ENCODE measurements around the gene CCDC136. TPM values are rescaled to one million over a fixed set of nuclear protein-coding genes. Genes with fewer than 3 reads are reported as not detected.

The CCDC136 gene
- total RNA-seq, 2 experiments from 2014 or later, result 11.7 to 33.5 TPM

DNA sequence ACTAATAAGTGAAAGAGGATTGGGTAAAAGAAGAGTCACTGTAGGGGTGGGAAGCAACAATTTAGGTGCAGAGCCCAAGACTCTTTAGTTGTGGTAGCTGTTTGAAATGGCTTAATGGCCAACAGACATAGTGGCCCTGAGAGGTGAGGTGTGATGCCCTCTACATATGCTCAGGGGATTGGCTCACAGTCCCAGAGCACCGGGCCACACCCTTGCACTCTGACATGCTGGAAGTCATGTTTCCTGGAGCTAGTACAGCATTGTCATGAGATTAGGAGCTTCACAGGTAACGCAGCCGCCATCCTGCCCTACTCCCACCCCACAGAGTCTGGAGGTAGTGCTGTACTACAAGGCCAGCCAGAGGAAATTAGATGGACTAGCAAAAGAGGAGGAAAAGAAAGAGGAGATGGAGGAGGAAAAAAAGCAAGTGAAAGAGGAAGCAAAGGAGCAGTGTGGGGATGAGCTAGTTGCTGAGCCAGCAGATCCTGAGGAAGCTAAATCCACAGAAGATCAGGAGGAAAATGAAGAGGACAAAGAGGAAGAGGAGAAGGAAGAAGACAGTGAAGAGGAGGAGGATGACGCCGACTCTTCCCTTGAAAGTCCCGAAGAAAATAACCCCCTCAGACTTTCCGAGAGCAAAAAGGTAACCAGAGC, 23.6 kb downstream of the CCDC136 start:
- Histone ChIP-seq H3K9me3 (ENCODE audit: low read length) (no peaks in the 10 kb centered on the region), H3K9me2 (ENCODE audit: insufficient read depth, low read length) (no peaks in the 10 kb centered on the region), H3K4me1 (ENCODE audit: insufficient read depth, low read length, poor library complexity, severe bottlenecking) (no peaks in the 10 kb centered on the region), H3K79me2 (ENCODE audit: insufficient read depth, low read depth, low read length) (no peaks in the 10 kb centered on the region), H3K4me2 (ENCODE audit: low read length) (no peak overlapping the region), H4K20me1 (ENCODE audit: insufficient read depth, low read length) (no peaks in the 10 kb centered on the region), H3K4me3 (ENCODE audit: low read depth, low read length, poor library complexity, severe bottlenecking) (no peak overlapping the region), H3K27ac (ENCODE audit: low read depth, low read length, poor library complexity, severe bottlenecking) (no peak overlapping the region), H2AFZ (ENCODE audit: low read length) (no peak overlapping the region), H3K36me3 (ENCODE audit: insufficient read depth, low read length) (no peaks in the 10 kb centered on the region)
- TF ChIP-seq, protein P1, sequence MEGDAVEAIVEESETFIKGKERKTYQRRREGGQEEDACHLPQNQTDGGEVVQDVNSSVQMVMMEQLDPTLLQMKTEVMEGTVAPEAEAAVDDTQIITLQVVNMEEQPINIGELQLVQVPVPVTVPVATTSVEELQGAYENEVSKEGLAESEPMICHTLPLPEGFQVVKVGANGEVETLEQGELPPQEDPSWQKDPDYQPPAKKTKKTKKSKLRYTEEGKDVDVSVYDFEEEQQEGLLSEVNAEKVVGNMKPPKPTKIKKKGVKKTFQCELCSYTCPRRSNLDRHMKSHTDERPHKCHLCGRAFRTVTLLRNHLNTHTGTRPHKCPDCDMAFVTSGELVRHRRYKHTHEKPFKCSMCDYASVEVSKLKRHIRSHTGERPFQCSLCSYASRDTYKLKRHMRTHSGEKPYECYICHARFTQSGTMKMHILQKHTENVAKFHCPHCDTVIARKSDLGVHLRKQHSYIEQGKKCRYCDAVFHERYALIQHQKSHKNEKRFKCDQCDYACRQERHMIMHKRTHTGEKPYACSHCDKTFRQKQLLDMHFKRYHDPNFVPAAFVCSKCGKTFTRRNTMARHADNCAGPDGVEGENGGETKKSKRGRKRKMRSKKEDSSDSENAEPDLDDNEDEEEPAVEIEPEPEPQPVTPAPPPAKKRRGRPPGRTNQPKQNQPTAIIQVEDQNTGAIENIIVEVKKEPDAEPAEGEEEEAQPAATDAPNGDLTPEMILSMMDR (conservative IDR thresholded peaks at IDR 0.05; ENCODE audit: low read length), result no peak
- no peak for DNase-seq (ENCODE audit: low spot score)
- no TSS peak for BruUV-seq (replicated peaks)
- ChIA-PET POLR2A (interaction anchor here (0.5 kb wide), 1 partner anchor 344 kb away, joined by 6 read pairs; no protein-coding TSS in a partner anchor), CTCF (ENCODE audit: unreplicated experiment) (no interaction called here)
- intact Hi-C loops (cut with micrococcal nuclease; ENCODE audit: unreplicated experiment), result no loop called here

DNA sequence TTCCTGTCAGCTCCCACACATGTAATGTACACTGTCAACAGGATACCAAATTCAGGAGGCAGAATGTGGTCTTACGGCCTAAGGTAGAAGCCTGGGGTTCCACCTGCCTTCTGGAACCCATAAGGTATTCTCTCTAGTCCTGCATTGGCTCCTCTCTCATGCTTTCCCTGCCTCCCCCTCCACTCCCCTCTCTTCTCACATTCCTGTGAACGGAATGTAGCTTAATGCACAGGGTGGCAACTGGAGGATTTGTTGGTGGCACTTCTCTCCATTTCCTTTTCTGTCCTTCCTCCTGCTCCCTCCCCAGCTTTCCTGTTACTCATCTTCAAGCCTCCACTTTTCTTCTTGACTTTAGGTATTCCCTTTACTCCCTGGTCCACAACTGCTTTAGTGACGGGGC, 26.9 kb downstream of the CCDC136 start:
- intact Hi-C loops (cut with micrococcal nuclease; ENCODE audit: unreplicated experiment), result no loop called here
- no peaks in the 10 kb centered on the region for H4K20me1 ChIP-seq (ENCODE audit: insufficient read depth, low read length)
- H3K9me2 ChIP-seq (ENCODE audit: insufficient read depth, low read length), result no peaks in the 10 kb centered on the region
- H3K79me2 ChIP-seq (ENCODE audit: insufficient read depth, low read depth, low read length), result no peaks in the 10 kb centered on the region
- BruUV-seq (replicated peaks), result no TSS peak
- no peak for DNase-seq (ENCODE audit: low spot score)
- H3K9me3 ChIP-seq (ENCODE audit: low read length), result no peaks in the 10 kb centered on the region
- H3K4me2 ChIP-seq (ENCODE audit: low read length), result no peak overlapping the region
- no peaks in the 10 kb centered on the region for H3K4me1 ChIP-seq (ENCODE audit: insufficient read depth, low read length, poor library complexity, severe bottlenecking)
- ChIA-PET CTCF (ENCODE audit: unreplicated experiment) (no interaction called here), POLR2A (interaction anchor here (1.0 kb wide), 1 partner anchor 16 kb away, joined by 5 read pairs; no protein-coding TSS in a partner anchor)
- H3K27ac ChIP-seq (ENCODE audit: low read depth, low read length, poor library complexity, severe bottlenecking), result no peak overlapping the region
- TF ChIP-seq, protein P1 (conservative IDR thresholded peaks at IDR 0.05; ENCODE audit: low read length), result no peak
- no peak for TF ChIP-seq EZH2phosphoT487 (IDR thresholded peaks at IDR 0.05; ENCODE audit: borderline replicate concordance, low read depth, low read length)
- no peak overlapping the region for H3K4me3 ChIP-seq (ENCODE audit: low read depth, low read length, poor library complexity, severe bottlenecking)
- no peaks in the 10 kb centered on the region for H3K36me3 ChIP-seq (ENCODE audit: insufficient read depth, low read length)
- H2AFZ ChIP-seq (ENCODE audit: low read length), result no peak overlapping the region

DNA sequence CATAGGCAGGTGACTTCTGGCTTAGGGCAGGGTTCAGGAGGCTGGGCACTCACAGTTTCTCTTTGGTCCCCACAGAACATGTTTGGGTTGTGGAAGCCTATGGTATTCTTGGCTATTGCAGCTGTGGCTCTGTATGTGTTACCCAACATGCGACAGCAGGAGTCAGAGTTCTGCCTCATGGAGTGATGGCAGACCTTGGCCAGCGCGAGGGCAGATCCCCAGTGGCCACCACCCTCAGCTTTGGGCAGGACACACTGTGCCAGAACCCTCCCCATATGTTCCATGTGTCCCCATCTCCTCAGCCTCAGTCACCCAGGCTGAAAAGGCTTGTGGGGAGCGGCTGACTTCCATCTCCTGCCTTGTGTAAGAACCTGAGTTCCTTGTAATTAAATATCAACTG, 30.0 kb downstream of the CCDC136 start:
- no peak overlapping the region for H3K27ac ChIP-seq (ENCODE audit: low read depth, low read length, poor library complexity, severe bottlenecking)
- intact Hi-C loops (cut with micrococcal nuclease; ENCODE audit: unreplicated experiment), result no loop called here
- H3K4me3 ChIP-seq (ENCODE audit: low read depth, low read length, poor library complexity, severe bottlenecking), result no peak overlapping the region
- H3K36me3 ChIP-seq (ENCODE audit: insufficient read depth, low read length), result no peaks in the 10 kb centered on the region
- no peak overlapping the region for H3K4me2 ChIP-seq (ENCODE audit: low read length)
- TF ChIP-seq EZH2phosphoT487 (IDR thresholded peaks at IDR 0.05; ENCODE audit: borderline replicate concordance, low read depth, low read length), result no peak
- TF ChIP-seq, protein P1 (conservative IDR thresholded peaks at IDR 0.05; ENCODE audit: low read length), result no peak
- no peaks in the 10 kb centered on the region for H3K9me2 ChIP-seq (ENCODE audit: insufficient read depth, low read length)
- H3K4me1 ChIP-seq (ENCODE audit: insufficient read depth, low read length, poor library complexity, severe bottlenecking), result no peaks in the 10 kb centered on the region
- H3K9me3 ChIP-seq (ENCODE audit: low read length), result no peaks in the 10 kb centered on the region
- POLR2A ChIA-PET, result no interaction called here
- no peaks in the 10 kb centered on the region for H4K20me1 ChIP-seq (ENCODE audit: insufficient read depth, low read length)
- CTCF ChIA-PET (ENCODE audit: unreplicated experiment), result no interaction called here
- no peak overlapping the region for H2AFZ ChIP-seq (ENCODE audit: low read length)
- no TSS peak for BruUV-seq (replicated peaks)
- no peak for DNase-seq (ENCODE audit: low spot score)
- no peaks in the 10 kb centered on the region for H3K79me2 ChIP-seq (ENCODE audit: insufficient read depth, low read depth, low read length)

All from OCI-LY7 (cell line).